Stomach (tissue), 9 donors: ENCODE data around the gene ALG9. TPM values are rescaled to one million over a fixed set of nuclear protein-coding genes. Genes with fewer than 3 reads are reported as not detected.

ENCODE experiments used
- DNase-seq, 2 donors: peaks; one replicate each; pipeline versions ENCODE4 v3.0.0 to v3.0.0-alpha.2; 2013 to 2019
- H3K27ac ChIP-seq, 5 donors: fragments of 200-600 bp in 4 of 5; sonication (generic) in 4 of 5; one replicate each; pipeline ENCODE4 v1.5.1; 2013 to 2019; ENCODE audit warnings: mild to moderate bottlenecking in 1 of 5, moderate library complexity in 1 of 5
- H3K27me3 ChIP-seq, 3 donors: fragments of 200-600 bp; sonication (generic); one replicate each; pipeline ENCODE4 v1.5.1; 2017 to 2019; ENCODE audit warnings: mixed run types in 1 of 3
- H3K36me3 ChIP-seq, 4 donors: fragments of 200-600 bp; sonication (generic); 1 replicate in 3 of 4; 2 replicates in 1 of 4; pipeline ENCODE4 v1.5.1; 2016 to 2019
- H3K4me1 ChIP-seq, 4 donors: fragments of 200-600 bp; sonication (generic); one replicate each; pipeline ENCODE4 v1.5.1; 2016 to 2019
- H3K4me3 ChIP-seq, 4 donors: fragments of 200-600 bp; sonication (generic) in 3 of 4; one replicate each; pipeline ENCODE4 v1.5.1; 2016 to 2019; ENCODE audit warnings: mild to moderate bottlenecking in 1 of 4
- H3K9me3 ChIP-seq, 4 donors: fragments of 200-600 bp; sonication (generic); one replicate each; pipeline ENCODE4 v1.5.1; 2016 to 2019
- CTCF ChIP-seq, 7 experiments: fragments of 450-650 bp in 4 of 7; fragments of 200-600 bp in 3 of 7; sonication (generic) in 3 of 7; IDR thresholded peaks; one replicate each; pipeline ENCODE4 v1.5.1; 2016 to 2019; ENCODE audit warnings: antibody characterized with exemption in 7 of 7, control low read depth in 2 of 7, mild to moderate bottlenecking in 1 of 7
- EP300 ChIP-seq: sonication (generic); formaldehyde crosslinking; IDR thresholded peaks from one replicate; pipeline ENCODE4 v1.6.1; 2017; ENCODE audit warnings: antibody characterized with exemption
- POLR2A ChIP-seq, 4 donors: fragments of 450-650 bp; IDR thresholded peaks; one replicate each; pipeline ENCODE4 v1.6.1; 2016; ENCODE audit warnings: antibody characterized with exemption in 4 of 4, control low read depth in 2 of 4, mild to moderate bottlenecking in 1 of 4, moderate library complexity in 1 of 4
- POLR2AphosphoS5 ChIP-seq, 3 donors: sonication (generic); formaldehyde crosslinking; IDR thresholded peaks; one replicate each; pipeline ENCODE4 v1.6.1; 2016; ENCODE audit warnings: antibody characterized with exemption in 3 of 3
- WGBS, 5 donors: extraction: QIAGEN DNeasy Blood & Tissue Kit in 3 of 5; methylation state at CpG; one replicate each; pipeline versions ENCODE4 v1.1.5 to v1.1.7; 2013 to 2018; 5-methylcytosine and 5-hydroxymethylcytosine counted together
- intact Hi-C: fragments of 100-400 bp; cut with DNase I; formaldehyde crosslinking; loops from one replicate; pipeline ENCODE4 v1.15.1; 2023; ENCODE audit warnings: low total_unique reads
- polyA plus RNA-seq, 3 donors: library from polyadenylated mRNA; stranded (reverse); fragments of 200-250 nt; gene quantifications; one replicate each; pipeline ENCODE4 v1.2.3, GENCODE V29; 2013
- total RNA-seq, 5 donors: library from RNA; depleted of rRNA; stranded (reverse); fragments of >200 nt; gene quantifications; one replicate each; pipeline versions ENCODE4 v1.1.0 to v1.2.3, GENCODE V29; 2014 to 2016
- donor health status: healthy with polysubstance abuse.
- donor health status: Bipolar disorder and iron deficiency.
- donor health status: healthy.

ALG9 gene
- total and polyA plus RNA-seq, 8 donors: 11.9 to 53.7 (median 25.5) TPM

GRCh38 chr11:111819829-111820237 is 51.5 kb downstream of the ALG9 start:
- no peaks in the 10 kb centered on the region for H3K9me3 ChIP-seq
- 22 to 47% (median 28%) methylated on average over 3 of the region's 3 CpGs for WGBS, 5 donors
- no peak for TF ChIP-seq CTCF (IDR thresholded peaks at IDR 0.05)
- TF ChIP-seq POLR2A (IDR thresholded peaks at IDR 0.05): no peak
- TF ChIP-seq POLR2AphosphoS5 (IDR thresholded peaks at IDR 0.05): peak in 1 of 3 donors; percentile 1
- no peak for TF ChIP-seq EP300
- H3K4me1 ChIP-seq: peaks cover 5 to 41% (median 29%) of the 10 kb centered on the region in 4 donors
- peaks cover 0 to 3% (median 0%) of the 10 kb centered on the region in 4 donors for H3K36me3 ChIP-seq
- intact Hi-C loops: no loop called here
- peak; percentile 39 to 65 for DNase-seq
- no peak overlapping the region for H3K4me3 ChIP-seq
- H3K27ac ChIP-seq: peak overlapping the region; percentile 49 to 72 (median 62)
- no peaks in the 10 kb centered on the region for H3K27me3 ChIP-seq

DNA sequence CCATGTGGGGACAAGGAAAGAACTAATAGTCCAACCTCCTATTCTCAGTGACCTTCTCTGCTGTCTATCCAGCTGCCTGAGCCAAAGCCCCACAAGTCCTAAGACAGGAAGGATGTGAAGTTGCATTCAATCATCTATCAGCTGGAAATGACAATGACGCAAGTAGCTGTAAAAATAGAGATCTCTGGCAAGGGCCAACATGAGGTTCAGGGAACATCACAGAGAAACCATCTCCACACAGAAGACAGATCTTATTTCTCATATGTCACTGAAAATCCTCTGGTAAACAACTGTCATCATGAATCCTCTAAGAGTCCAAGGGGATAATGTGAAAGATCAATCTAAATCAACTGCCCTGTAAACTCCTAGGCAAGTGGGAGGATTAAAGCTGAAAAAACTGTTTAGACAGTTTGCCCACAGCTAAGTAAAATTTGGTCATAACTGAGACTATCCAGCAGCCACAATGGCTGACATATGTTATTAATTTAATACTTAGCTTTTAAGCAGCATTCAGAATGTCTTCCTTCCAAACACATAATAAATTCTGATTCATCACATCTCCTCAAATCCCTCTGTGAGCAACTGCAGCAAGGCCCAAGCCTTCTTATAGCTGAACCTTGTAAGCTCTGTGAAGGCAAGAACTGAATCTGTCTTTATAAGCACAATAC is 52.1 kb downstream of the ALG9 start:
- Histone ChIP-seq H3K27ac (peak overlapping the region; percentile 49 to 72 (median 62)), H3K27me3 (no peaks in the 10 kb centered on the region), H3K4me3 (no peak overlapping the region), H3K36me3 (peaks cover 0 to 3% (median 0%) of the 10 kb centered on the region in 4 donors), H3K4me1 (peaks cover 5 to 46% (median 34%) of the 10 kb centered on the region in 4 donors), H3K9me3 (no peaks in the 10 kb centered on the region)
- intact Hi-C loops: no loop called here
- TF ChIP-seq POLR2AphosphoS5 (IDR thresholded peaks at IDR 0.05) (peak; percentile 27 to 82 (median 72)), POLR2A (IDR thresholded peaks at IDR 0.05) (no peak), CTCF (IDR thresholded peaks at IDR 0.05) (no peak), EP300 (peak; percentile 71)
- WGBS, 5 donors: 57 to 79% (median 63%) methylated on average over 1 of the region's 1 CpG
- peak in 1 of 2 donors; percentile 66 for DNase-seq

GRCh38 chr11:111815489-111815888 is 55.9 kb downstream of the ALG9 start:
- DNase-seq: no peak
- Histone ChIP-seq H3K4me1 (peaks cover 5 to 34% (median 25%) of the 10 kb centered on the region in 4 donors), H3K36me3 (peaks cover 0 to 3% (median 0%) of the 10 kb centered on the region in 4 donors), H3K27ac (peak overlapping the region in 4 of 5 donors; percentile 21 to 79 (median 60)), H3K27me3 (no peaks in the 10 kb centered on the region), H3K4me3 (no peak overlapping the region), H3K9me3 (no peaks in the 10 kb centered on the region)
- TF ChIP-seq POLR2A (IDR thresholded peaks at IDR 0.05) (no peak), POLR2AphosphoS5 (IDR thresholded peaks at IDR 0.05) (no peak), CTCF (IDR thresholded peaks at IDR 0.05) (no peak), EP300 (no peak)
- 78 to 86% (median 80%) methylated on average over 1 of the region's 1 CpG for whole genome bisulfite sequencing, 5 donors
- intact Hi-C loops: no loop called here

DNA sequence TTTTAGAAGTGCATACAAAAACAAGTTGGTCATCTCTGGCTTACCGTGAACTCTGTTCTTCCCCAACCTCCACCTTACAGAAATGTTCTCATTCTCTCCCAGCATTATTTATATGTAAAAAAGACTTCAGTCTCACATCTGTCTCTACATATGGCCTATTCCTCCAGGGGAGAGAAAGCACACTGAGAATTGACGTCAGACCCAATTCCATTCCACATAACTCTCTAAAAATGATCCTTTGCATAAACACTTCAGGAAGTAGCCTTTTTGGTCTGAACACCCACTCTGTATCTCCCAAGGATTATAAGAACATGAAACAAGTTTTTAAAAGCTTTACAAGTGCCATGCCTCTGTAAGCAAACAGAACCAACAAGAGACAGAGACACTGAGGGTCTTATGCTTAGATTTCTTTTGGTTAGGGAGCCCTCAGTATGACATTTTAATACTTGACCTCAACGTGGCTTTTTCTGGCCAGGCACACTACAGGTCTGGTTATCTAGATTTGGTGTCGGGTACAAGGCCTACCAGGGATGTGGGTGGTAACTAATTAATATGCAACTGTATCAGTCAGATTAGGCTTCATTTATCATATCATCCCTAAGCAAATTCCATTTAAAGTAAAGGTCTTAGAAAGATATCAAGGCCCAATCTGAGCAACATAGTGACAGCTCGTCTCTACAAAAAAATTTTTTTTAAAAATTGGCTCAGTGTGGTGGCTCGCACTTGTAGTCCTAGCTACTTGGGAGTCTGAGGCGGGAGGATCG is 56.6 kb downstream of the ALG9 start:
- TF ChIP-seq POLR2AphosphoS5 (IDR thresholded peaks at IDR 0.05) (peak in 2 of 3 donors; percentile 22 to 73), EP300 (no peak)
- H3K27ac ChIP-seq: peak overlapping the region in 4 of 5 donors; percentile 21 to 79 (median 60)

More for the DNA sequence above, 56.6 kb downstream of the ALG9 start:
- H3K9me3 ChIP-seq: no peaks in the 10 kb centered on the region
- no peaks in the 10 kb centered on the region for H3K27me3 ChIP-seq
- H3K4me1 ChIP-seq: peaks cover 4 to 26% (median 18%) of the 10 kb centered on the region in 4 donors
- WGBS, 5 donors: 65 to 72% (median 66%) methylated on average over 8 of the region's 8 CpGs
- peaks cover 0 to 4% (median 2%) of the 10 kb centered on the region in 4 donors for H3K36me3 ChIP-seq
- H3K4me3 ChIP-seq: no peak overlapping the region
- intact Hi-C loops: no loop called here
- peak in 1 of 2 donors; percentile 60 for DNase-seq
